Putamen (tissue), 1 donor: Measurements from ENCODE around the gene PI4KA.

Experiments
- DNase-seq: peaks from one replicate; pipeline ENCODE4 v3.0.0-alpha.2; 2016; ENCODE audit warnings: low spot score

PI4KA gene

DNA sequence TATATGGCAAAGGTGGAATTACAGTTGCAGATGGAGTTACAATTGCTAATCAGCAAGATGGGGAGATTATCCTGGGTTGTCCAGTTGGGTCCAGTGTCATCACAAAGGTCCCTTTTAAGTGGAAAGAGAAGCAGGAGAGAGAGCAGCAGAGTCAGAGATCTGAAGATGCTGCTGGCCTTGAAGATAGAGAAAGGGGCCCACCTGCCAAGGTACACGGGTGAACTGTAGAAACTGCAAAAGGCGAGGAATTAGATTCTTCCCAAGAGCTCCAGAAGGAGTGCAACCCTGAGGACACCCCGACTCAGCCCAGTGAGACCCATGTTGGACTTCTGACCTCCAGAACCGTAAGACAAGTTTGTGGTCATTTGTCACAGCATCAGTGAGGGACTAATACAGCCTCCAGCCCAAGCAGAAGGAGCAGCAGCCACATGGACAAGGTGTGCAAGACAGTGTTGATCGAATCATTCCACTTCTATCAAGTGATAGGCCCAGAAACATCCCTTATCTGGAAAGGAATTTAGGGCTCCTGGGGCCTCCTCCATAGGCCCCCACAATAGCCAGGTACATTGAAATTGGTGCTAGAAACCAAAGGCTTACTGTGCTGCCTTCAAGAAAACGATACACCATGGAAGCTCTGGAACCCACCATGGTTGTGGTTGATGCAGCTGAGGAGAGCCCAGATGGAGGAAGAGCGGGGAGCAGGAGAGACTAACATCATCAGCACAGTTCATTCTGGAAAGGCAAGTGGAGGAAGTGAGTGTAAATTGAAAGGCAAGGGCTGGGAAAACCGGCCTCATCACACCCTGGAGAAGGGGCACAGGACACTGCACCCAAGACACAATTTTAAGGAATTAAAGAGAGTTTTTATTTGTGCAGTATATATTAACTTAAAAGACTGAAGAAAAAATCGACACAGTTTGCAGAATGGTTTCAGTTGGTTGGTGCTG lies 23.5 kb upstream of the PI4KA start:
- no peak for DNase-seq

- DNase-seq, result no peak
These were observed 22.6 kb upstream of the PI4KA start for GRCh38 chr22:20881231-20881630.

DNA sequence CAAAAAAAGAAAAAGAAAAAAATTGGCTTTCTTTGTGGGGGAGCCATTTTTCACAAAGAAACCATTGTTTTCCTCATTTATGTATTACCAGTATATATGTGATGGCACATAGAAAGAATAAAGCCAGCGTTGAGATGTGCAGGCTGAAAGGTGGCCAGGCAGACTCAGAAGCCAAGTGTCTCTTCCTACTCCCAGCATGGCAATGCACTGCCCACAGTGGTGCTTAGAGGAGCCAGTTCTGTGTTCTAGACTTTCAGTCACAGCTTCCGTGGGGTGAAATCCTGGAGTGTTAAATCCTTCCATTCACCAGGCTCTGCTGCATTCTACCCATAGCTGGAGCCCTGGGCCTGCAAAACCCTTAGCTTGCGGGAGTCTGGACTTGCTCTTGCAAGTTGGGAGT lies 19.1 kb upstream of the PI4KA start:
- DNase-seq, result no peak

GRCh38 chr22:20875296-20875695 lies 16.7 kb upstream of the PI4KA start:
- no peak for DNase-seq

- no peak for DNase-seq
These were observed 14.6 kb upstream of the PI4KA start for GRCh38 chr22:20873214-20873613.

DNA sequence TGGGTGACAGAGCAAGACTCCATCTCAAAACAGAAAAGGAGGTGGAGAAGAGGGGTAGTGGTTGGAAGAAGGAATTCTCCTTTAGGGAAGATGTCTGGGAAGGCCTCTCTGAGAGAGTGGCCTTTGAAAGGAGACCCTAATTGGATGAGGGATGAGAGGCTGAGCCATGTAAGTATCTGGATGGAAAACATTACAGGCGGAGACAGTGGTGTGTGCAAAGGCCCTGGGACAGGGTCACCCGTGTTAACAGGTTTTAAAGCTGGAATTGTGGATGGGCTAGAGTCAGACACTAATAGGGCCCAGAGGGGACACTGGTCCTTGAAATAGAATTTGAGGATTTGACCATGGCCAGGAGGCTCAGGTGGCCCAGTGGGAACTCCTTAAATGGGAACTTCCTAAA lies 10.6 kb upstream of the PI4KA start:
- no peak for DNase-seq

DNA sequence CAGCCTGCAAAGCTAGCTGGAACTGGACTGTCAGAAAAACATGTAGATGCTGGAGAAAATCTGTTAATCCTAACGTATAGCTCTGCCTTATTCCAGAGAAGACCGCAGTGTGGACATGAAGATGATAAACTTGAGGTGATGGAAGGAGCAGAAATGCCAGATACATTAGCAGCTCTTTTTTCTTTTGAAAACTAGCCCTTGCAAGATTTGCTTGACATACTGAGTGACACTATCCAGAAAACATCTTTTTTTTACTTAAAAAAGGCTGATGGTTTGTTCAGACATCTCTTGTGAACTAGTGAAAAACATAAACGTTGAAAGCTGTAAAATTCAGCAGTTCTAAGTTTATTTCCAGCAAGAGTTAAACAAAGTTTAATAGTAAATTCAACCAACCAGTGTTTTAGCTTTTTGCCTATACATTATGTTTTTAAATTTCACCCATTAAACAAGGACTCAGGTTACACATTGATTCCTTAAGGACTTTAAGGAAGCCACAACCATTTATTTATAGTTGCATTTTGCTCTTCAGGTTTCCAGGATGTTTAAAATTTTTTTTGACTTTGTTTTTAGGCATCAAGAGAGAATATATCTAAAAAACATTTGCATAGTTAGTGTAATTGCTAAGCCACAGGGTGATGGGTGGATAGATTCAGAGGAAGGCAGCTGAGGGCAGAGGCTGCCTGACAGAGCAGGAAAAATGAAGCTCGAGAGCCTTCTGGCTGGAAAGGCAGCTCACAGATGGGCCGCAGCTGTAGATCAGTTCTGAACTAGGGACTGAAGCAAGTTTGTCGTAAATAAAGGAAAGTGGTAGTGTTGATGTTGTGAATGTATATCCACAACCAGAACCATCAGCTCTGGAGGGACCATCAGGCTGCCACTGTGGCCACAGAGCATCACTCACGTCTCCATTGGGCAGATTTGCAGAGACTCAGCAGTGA lies 9.7 kb upstream of the PI4KA start:
- DNase-seq, result no peak

GRCh38 chr22:20867179-20868024 lies 8.8 kb upstream of the PI4KA start:
- peak; percentile 50 for DNase-seq

DNA sequence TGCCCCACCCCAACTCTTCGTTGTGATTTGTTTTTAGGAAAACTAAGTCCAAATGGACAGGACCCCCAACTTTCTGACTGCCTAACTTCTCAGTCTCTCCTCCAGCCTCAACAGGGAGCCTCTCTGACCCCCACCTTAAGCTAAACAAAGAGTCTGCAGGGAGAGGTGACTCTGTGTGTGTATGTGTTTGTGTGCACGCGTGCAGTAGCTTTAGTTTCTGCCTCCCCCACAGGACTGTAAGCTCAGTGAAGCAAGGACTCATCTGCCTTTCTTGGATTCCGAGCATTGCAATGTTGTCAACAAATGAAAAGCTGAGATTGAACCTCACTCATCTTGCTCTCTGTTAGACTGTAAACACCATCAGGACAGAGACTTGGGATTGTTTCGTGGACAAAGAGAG lies 8.1 kb upstream of the PI4KA start:
- no peak for DNase-seq

DNA sequence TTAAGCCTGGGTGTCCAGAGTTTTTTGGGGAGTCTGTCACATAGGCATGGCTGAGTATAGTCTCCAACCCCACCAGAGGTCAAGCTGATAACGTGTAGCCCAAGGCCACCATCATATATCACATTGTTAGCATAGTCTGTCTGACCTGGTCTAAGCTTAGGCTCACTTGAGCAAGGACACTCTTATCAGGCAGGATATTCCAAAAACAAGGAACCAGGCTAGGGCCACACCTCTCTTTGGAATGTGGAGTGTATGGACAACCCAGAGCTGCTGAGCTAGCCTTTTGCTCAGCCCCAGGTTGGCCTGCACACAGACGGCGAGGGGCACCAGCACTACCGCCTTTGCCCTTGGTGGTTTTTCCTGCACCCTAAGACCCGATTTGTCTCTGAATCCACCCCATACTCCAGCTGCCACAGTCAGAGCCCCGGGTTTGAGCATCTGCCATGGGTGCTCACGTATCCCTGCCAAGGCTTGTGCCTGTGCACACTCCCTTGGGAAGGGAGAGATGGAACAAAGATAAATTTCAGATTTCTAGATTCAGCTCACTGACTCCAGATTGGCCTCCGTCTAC lies 7.3 kb upstream of the PI4KA start:
- DNase-seq, result no peak

- DNase-seq, result no peak
These were observed 6.7 kb upstream of the PI4KA start for GRCh38 chr22:20865331-20865730.

GRCh38 chr22:20864186-20864908 lies 5.7 kb upstream of the PI4KA start:
- DNase-seq, result peak; percentile 61

- DNase-seq, result no peak
These were observed 4.8 kb upstream of the PI4KA start for GRCh38 chr22:20863366-20863765.

- DNase-seq, result no peak
These were observed 3.9 kb upstream of the PI4KA start for GRCh38 chr22:20862540-20862939.

- DNase-seq, result no peak
These were observed 1.0 kb upstream of the PI4KA start for GRCh38 chr22:20859615-20860014.

DNA sequence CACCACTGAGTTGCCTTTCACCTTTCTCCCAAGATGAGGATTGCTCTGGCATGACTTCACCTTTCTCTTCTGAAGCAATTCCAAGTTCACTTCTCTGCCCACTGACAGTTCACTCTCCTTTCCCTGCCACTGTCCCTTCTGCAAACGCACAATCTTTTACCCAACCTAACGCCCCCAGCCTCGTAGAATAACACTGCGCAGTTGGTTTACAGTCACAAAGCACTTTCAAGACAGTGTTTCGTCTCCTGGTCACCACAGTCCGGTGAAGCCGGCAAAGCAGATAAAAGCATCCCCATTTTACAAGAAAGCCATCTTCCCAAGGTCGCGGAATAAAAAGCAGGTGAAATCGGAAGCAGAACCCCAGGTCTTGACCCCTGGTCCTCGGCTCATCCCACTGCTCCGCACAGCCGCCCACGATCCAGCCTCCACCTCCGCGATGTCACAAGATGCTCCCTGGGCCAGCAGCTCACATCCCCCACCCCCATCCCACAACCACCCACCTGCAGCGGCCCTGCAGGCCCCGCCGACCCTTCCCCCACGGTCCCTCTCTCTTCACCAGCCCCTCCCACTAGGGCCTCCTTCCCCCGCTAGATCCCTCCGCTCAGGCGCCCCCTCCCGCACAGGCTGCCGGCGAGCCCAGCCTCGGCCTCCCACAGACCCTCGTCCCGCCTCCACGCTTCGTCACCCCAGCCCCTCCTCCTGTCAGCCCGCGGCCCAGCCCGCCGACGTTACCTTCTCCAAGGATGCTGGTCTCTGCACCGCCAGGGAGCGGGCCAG lies 585 bp downstream of the PI4KA start:
- peak; percentile 78 for DNase-seq

DNA sequence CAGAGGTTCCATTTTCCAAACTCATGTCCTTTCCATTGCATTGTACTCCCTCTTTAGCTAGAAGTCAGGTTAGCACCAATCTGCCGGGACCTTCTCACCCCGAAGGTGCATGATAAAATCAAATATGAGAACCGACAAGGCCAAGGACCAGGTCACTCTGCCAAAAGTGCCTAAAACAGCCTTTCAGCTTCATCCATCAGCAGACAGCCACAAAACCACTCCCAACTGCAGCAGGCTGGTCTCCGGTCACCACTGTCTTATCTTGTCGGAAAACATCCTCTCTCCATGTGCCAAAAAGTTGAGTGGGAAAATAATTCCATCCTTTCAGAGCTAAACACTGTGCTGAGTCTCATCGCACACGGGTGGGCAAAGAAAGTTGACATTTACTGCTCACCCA lies 1.4 kb downstream of the PI4KA start:
- DNase-seq, result no peak

DNA sequence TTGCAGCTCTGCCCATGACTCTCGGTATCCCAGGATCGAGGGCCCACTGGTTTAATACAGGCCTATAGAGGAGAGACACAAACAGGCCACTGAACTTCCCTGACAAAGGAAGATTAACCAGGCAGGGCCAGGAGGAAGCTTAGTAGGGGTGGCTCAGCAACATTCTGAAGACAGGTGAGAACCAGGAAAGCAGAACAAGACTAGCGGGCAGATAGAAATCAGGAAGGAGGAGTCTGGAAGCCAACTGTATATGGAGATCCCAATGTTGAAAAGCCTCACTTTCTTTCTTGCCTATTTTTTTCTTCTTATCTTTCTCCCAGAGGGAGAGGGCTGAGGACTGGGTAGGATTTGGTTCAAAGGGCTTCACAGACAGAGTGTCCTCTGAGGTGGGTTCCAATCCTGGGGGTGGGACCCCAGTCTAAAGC lies 5.4 kb downstream of the PI4KA start:
- no peak for DNase-seq

DNA sequence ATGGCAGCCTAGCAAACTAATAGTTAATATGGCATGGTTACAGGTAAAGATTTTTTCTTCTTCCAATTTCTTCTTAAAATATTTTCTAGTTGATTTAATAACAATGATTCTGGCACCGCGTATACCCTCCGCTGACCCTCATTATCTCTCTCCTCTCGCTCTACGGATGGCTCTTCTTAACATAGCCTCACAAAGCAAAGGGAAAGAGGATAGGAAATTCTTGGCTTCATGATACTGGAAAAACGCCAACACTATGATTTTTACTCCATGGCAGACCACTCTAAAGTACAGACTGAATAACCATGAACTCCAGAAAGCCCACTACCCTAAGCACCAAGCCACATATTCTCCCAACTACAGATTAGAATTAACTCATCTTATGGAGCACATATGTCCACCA lies 6.1 kb downstream of the PI4KA start:
- no peak for DNase-seq

GRCh38 chr22:20852076-20852475 lies 6.5 kb downstream of the PI4KA start:
- no peak for DNase-seq
